ENCODE data around the gene CNIH3.

CNIH3 gene

DNA sequence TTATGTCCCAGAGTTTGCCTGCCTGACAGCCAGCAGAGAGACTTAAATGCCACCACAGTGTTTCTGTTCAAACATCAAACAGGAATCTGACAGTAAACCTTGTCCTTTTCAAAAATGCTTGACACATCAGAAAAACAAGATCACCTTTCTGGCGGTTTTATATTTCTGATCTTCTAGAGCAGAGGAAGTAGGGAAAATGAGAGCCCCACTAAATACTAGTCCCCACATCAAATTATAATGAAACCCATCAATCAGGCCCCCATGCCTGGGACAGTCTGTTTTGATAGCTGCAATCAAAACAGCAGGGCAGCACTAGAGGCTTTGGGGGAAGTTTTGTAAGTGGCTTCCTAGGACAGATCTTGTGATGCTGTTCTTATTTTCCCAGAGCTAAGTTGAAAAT lies 129.3 kb downstream of the CNIH3 start:
- DNase-seq (ENCODE audit: low read depth), result no peak

GRCh38 chr1:224745924-224746323 lies 129.8 kb downstream of the CNIH3 start:
- no peak for DNase-seq (ENCODE audit: low read depth)

GRCh38 chr1:224747578-224747977 lies 131.5 kb downstream of the CNIH3 start:
- DNase-seq (ENCODE audit: low read depth), result no peak

GRCh38 chr1:224749916-224750315 lies 133.8 kb downstream of the CNIH3 start:
- DNase-seq (ENCODE audit: low read depth), result no peak

DNA sequence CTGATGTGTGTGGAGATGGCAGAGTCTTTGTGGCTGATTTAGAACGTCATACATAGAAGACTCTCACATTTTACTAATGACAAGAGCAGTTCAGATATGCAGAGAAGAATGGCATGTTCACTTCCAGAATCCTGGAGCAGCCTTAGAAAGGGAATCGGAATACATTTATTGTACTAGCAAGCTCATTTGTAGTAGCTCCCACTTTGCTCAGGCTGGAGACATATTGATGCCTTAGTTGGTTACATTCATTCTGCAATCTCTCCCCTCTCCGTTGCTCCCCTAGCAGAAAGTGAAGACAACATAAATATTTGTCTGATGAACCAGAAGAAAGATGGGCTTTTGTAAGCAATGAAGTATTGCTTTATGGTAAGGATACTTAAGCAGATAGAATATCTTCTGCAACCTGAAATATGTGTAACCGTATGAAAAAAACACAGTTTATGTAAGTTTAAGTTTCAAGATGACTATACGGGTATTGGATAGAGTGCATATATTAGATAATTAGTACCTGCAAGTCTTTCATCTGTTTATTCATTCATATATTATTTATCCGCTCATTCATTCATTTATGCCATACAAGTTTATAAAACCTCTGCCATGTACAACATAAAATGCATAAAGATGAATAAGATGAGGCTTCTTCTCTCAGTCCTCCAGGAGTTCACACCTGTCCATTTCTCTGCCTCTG lies 135.7 kb downstream of the CNIH3 start:
- DNase-seq (ENCODE audit: low read depth), result no peak

DNA sequence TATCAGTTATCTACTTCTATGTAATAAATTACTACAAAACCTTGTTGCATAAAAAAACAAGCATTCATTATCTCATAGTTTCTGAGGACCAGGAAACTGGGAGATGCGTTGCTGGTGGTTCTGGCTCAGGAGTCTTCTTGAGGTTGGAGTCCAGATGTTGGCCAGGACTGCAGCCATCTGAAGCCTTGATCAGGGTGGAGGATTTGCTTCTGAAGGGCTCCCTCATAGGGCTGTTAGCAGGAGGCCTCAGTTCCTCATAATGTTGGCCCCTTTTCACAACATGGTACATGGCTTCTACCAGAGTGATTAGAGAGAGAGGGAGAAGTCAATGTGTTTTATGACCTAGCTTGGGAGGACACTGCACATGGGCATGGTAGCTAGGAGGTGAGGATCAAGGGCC lies 137.4 kb downstream of the CNIH3 start:
- no peak for DNase-seq (ENCODE audit: low read depth)

GRCh38 chr1:224755586-224755985 lies 139.5 kb downstream of the CNIH3 start:
- DNase-seq (ENCODE audit: low read depth), result no peak

GRCh38 chr1:224757508-224757907 lies 141.4 kb downstream of the CNIH3 start:
- DNase-seq (ENCODE audit: low read depth), result no peak

- no peak for DNase-seq (ENCODE audit: low read depth)
Measured at GRCh38 chr1:224759135-224759534, 143.0 kb downstream of the CNIH3 start.

GRCh38 chr1:224759681-224760091 lies 143.6 kb downstream of the CNIH3 start:
- no peak for DNase-seq (ENCODE audit: low read depth)

- no peak for DNase-seq (ENCODE audit: low read depth)
Measured at GRCh38 chr1:224760163-224760562, 144.0 kb downstream of the CNIH3 start.

GRCh38 chr1:224761245-224761644 lies 145.1 kb downstream of the CNIH3 start:
- DNase-seq (ENCODE audit: low read depth), result no peak

DNA sequence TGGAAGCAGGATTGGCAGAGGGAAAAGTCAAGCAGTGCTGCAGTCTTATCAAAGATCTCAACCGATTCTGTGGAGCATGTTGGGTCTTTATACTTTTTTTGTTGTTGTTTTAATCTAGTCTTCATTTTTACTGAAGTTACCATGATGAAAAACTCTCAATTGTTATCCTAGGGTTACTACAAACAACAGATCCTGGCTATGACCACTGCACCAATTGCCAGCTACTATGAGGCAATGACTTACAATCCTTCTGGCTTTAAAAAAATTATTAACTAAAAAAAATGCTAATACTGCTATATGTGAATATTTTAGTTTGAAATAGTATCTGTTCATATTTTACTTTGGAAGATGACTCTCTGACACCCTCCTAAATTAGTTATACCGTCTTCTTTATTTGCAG lies 145.9 kb downstream of the CNIH3 start:
- no peak for DNase-seq (ENCODE audit: low read depth)

GRCh38 chr1:224762701-224763100 lies 146.6 kb downstream of the CNIH3 start:
- no peak for DNase-seq (ENCODE audit: low read depth)

GRCh38 chr1:224763126-224763775 lies 147.1 kb downstream of the CNIH3 start:
- no peak for DNase-seq (ENCODE audit: low read depth)

GRCh38 chr1:224766266-224766665 lies 150.1 kb downstream of the CNIH3 start:
- no peak for DNase-seq (ENCODE audit: low read depth)

- DNase-seq (ENCODE audit: low read depth), result no peak
Measured at GRCh38 chr1:224767031-224767430, 150.9 kb downstream of the CNIH3 start.

DNA sequence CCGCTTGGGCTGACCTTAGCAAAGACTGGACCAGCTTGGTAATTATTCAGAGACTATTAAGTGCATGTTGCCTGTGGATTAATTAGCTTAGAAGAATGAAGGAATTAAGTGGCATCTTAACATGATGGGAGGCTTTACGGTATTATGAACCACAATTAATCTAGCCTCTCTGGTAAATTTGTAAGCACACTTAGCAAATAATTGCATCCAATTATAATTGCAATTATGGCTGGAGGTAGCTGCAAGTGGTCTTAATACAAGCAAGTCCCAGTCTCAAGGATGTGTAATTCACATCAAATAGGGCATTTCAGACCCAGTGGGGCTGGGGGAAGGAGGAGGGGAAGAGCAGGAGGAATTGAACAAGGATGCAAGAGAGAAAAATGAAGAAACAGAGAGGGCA lies 151.6 kb downstream of the CNIH3 start:
- no peak for DNase-seq (ENCODE audit: low read depth)

DNA sequence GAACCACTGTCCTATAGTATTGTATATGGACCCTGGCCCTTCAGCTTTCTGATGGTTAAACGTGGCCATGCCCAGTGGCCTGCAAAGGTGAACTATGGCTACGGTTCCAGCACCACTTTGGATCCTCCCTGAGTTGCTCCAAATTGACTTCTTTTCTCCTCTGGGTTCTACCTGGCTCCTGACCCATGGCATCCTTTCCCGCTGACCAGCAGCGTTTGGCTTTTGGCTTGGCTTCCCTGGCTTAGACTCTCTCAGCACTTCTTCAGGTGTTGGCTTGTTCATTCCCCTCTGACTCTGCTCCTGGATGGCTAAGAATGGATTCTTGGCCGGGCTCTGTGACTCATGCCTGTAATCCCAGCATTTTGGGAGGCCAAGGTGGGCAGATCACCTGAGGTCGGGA lies 152.9 kb downstream of the CNIH3 start:
- DNase-seq (ENCODE audit: low read depth), result no peak

DNA sequence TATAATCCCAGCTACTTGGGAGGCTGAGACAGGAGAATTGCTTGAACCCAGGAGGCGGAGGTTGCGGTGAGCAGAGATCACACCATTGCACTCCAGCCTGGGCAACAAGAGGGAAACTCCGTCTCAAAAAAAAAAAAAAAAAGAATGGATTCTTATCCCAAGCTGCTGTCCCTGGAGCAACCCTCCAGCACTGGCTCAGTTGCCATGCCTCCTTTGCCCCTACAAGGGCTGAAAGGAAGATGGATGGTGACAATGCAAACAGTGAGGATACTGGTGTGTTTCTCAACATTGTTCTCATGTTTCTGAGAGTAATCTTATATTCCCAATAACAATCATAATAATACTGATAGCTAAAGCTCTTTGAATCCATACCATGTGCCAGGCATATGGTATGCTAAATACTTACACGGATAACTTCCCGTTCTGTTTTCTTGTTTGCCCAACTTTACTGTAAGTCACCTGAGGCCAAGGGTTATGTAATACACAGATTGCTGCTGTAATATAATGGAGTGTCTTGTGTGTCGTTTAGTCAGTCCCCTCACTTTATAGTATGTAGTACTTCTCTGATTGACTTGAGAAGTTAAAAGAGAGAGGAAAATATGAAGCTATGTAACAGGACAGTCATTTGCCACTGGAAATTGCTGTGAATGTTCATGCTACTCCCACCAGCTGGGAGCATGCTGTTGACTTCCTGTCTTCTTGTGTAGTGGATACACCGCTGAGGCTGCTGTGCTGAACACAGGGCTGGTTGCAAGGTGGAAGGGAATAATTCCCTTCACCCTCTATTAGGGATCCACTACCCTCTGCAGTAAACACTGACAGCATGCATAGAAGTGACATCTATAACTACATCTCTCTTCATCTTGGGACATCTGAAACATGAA lies 153.6 kb downstream of the CNIH3 start:
- DNase-seq (ENCODE audit: low read depth), result no peak

- peak; percentile 45 for DNase-seq (ENCODE audit: low read depth)
Measured at GRCh38 chr1:224770336-224770693, 154.2 kb downstream of the CNIH3 start.

DNA sequence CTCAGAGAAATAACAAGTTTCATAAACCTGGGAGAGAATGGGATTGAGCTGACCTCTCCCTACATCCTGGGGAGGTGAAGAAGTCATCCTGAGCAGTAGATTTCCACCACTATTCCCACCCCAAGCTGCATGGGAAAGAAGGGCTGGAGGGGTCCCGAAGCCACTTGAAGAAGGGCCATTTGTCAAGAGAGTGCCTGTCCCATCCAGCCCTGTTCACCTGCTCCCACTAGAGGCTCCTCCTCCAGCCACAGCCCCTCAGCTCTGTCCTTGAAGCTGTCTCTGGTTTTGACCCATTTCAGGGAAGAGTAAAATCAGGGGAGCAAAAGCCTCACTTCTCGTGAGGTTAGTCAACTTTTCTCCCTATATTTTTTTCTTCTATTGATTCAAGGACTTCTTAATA lies 157.5 kb downstream of the CNIH3 start:
- no peak for DNase-seq (ENCODE audit: low read depth)

GRCh38 chr1:224774378-224774777 lies 158.3 kb downstream of the CNIH3 start:
- DNase-seq (ENCODE audit: low read depth), result no peak

Measured in GM04503 (cell line).